H1 (cell line): ENCODE results near the gene USP49. TPM values are rescaled to one million over a fixed set of nuclear protein-coding genes. Genes with fewer than 3 reads are reported as not detected.

ENCODE experiments used
- CTCF ChIA-PET: fragments of 300-600 bp; sonication (Branson Sonifier 250); formaldehyde crosslinking; loops from one replicate; lab custom pipeline; 2021; ENCODE audit not compliant: partially characterized antibody; lab: Charles Lee
- POLR2A ChIA-PET: fragments of 300-600 bp; sonication (Branson Sonifier 250); formaldehyde crosslinking; loops from one replicate; lab custom pipeline; 2021; ENCODE audit warnings: inconsistent platforms; ENCODE audit not compliant: partially characterized antibody; lab: Charles Lee
- DNase-seq, 2 experiments: peaks; one replicate each; pipeline versions ENCODE4 v3.0.0 to v3.0.0-alpha.2; 2010 to 2022; ENCODE audit warnings: low spot score in 2 of 2, low read depth in 1 of 2, mixed read lengths in 1 of 2
- FAIRE-seq: peaks from 2 replicates; lab custom pipeline; 2011; peaks lifted over from hg19 to GRCh38; lab: Jason Lieb, UNC
- H2AFZ ChIP-seq: 2 replicates; pipeline ENCODE4 v1.8.1; 2012; ENCODE audit warnings: low read length, inconsistent platforms
- H2AK5ac ChIP-seq: 2 replicates; pipeline ENCODE4 v1.6.1; 2013; ENCODE audit warnings: low read depth, low read length
- H2BK120ac ChIP-seq: replicated peaks from 2 replicates; pipeline ENCODE3; 2013; ENCODE audit warnings: low read depth, low read length, inconsistent platforms
- H2BK12ac ChIP-seq: 2 replicates; pipeline ENCODE4 v1.6.1; 2013; ENCODE audit warnings: low read depth, low read length
- H2BK15ac ChIP-seq: 2 replicates; pipeline ENCODE4 v1.6.1; 2013; ENCODE audit warnings: low read length
- H2BK20ac ChIP-seq: 2 replicates; pipeline ENCODE4 v1.6.1; 2013; ENCODE audit warnings: low read length
- H2BK5ac ChIP-seq: 2 replicates; pipeline ENCODE4 v1.6.1; 2013; ENCODE audit warnings: low read depth, low read length
- H3K14ac ChIP-seq: 2 replicates; pipeline ENCODE4 v1.6.1; 2013; ENCODE audit warnings: inconsistent platforms; ENCODE audit not compliant: insufficient read length
- H3K18ac ChIP-seq: 2 replicates; pipeline ENCODE4 v1.6.1; 2013; ENCODE audit warnings: low read length; ENCODE audit errors: extremely low read depth
- H3K23ac ChIP-seq: 2 replicates; pipeline ENCODE4 v1.6.1; 2013; ENCODE audit warnings: inconsistent platforms; ENCODE audit not compliant: insufficient read length
- H3K23me2 ChIP-seq: 2 replicates; pipeline ENCODE4 v1.6.1; 2013; ENCODE audit warnings: low read depth, low read length
- H3K27ac ChIP-seq: 2 replicates; pipeline ENCODE4 v1.6.1; 2011; ENCODE audit warnings: low read depth, low read length, inconsistent platforms
- H3K27me3 ChIP-seq, 4 experiments: replicated peaks in 1 of 4; 1 replicate in 1 of 4; 2 replicates in 3 of 4; pipeline versions ENCODE4 v1.6.1 to v1.8.1; 2011 to 2013; ENCODE audit warnings: low read length in 3 of 4, mild to moderate bottlenecking in 3 of 4, inconsistent platforms in 2 of 4, mixed read lengths in 2 of 4, moderate library complexity in 1 of 4; ENCODE audit not compliant: control insufficient read depth in 3 of 4, insufficient read depth in 3 of 4; ENCODE audit errors: extremely low read depth in 1 of 4
- H3K36me3 ChIP-seq, 4 experiments: 2 replicates each; pipeline versions ENCODE4 v1.6.1 to v1.8.1; 2011 to 2013; ENCODE audit warnings: mild to moderate bottlenecking in 4 of 4, low read length in 3 of 4, moderate library complexity in 2 of 4, control low read depth in 1 of 4, inconsistent platforms in 1 of 4; ENCODE audit not compliant: insufficient read depth in 4 of 4, control insufficient read depth in 2 of 4
- H3K4ac ChIP-seq: replicated peaks from 2 replicates; pipeline ENCODE3; 2013; ENCODE audit warnings: low read length, low read depth, mixed read lengths, inconsistent platforms; ENCODE audit not compliant: insufficient read length
- H3K4me1 ChIP-seq, 4 experiments: replicated peaks in 1 of 4; 1 replicate in 1 of 4; 2 replicates in 3 of 4; pipeline versions ENCODE4 v1.6.1 to v1.8.1; 2011 to 2013; ENCODE audit warnings: low read length in 3 of 4, inconsistent platforms in 2 of 4, mixed read lengths in 1 of 4; ENCODE audit not compliant: insufficient read depth in 4 of 4, control insufficient read depth in 3 of 4
- H3K4me2 ChIP-seq, 2 experiments: 2 replicates each; pipeline versions ENCODE4 v1.6.1 to v1.8.1; 2011 to 2013; ENCODE audit warnings: low read depth in 2 of 2, low read length in 2 of 2, control low read depth in 1 of 2, inconsistent platforms in 1 of 2, mild to moderate bottlenecking in 1 of 2; ENCODE audit not compliant: insufficient read depth in 1 of 2
- H3K4me3 ChIP-seq, 4 experiments: fragments of 200-600, 300-600 bp in 1 of 4; sonication (generic), shearing (Covaris generic), sonication (Bioruptor Twin) in 1 of 4; 2 replicates each; pipeline versions ENCODE4 v1.5.1 to v1.8.1; 2011 to 2016; ENCODE audit warnings: low read length in 4 of 4, low read depth in 3 of 4, control low read depth in 2 of 4, inconsistent platforms in 2 of 4, mild to moderate bottlenecking in 2 of 4, mixed read lengths in 1 of 4, moderate library complexity in 1 of 4; ENCODE audit not compliant: insufficient read depth in 2 of 4; ENCODE audit errors: extremely low read depth in 1 of 4
- H3K56ac ChIP-seq: replicated peaks from 2 replicates; pipeline ENCODE3; 2013; ENCODE audit warnings: low read depth, mild to moderate bottlenecking, mixed read lengths, low read length, inconsistent platforms; ENCODE audit not compliant: insufficient read length
- H3K79me1 ChIP-seq: 2 replicates; pipeline ENCODE4 v1.6.1; 2013; ENCODE audit warnings: low read depth, low read length, control low read depth
- H3K79me2 ChIP-seq, 2 experiments: 2 replicates each; pipeline versions ENCODE4 v1.6.1 to v1.8.1; 2012 to 2013; ENCODE audit warnings: low read length in 2 of 2, mild to moderate bottlenecking in 2 of 2, inconsistent platforms in 1 of 2; ENCODE audit not compliant: insufficient read depth in 2 of 2, control insufficient read depth in 1 of 2
- H3K9ac ChIP-seq, 4 experiments: replicated peaks in 1 of 4; 1 replicate in 1 of 4; 2 replicates in 3 of 4; pipeline versions ENCODE4 v1.6.1 to v1.8.1; 2011 to 2013; ENCODE audit warnings: low read depth in 3 of 4, low read length in 3 of 4, control low read depth in 2 of 4, mild to moderate bottlenecking in 2 of 4, moderate library complexity in 2 of 4, inconsistent platforms in 1 of 4; ENCODE audit errors: extremely low read depth in 1 of 4
- H3K9me3 ChIP-seq, 2 experiments: 2 replicates each; pipeline versions ENCODE4 v1.6.1 to v1.8.1; 2012 to 2013; ENCODE audit warnings: mild to moderate bottlenecking in 2 of 2, moderate library complexity in 2 of 2, control low read depth in 1 of 2, inconsistent platforms in 1 of 2, low read depth in 1 of 2, low read length in 1 of 2, mixed read lengths in 1 of 2; ENCODE audit not compliant: insufficient read depth in 2 of 2
- H4K20me1 ChIP-seq, 2 experiments: replicated peaks in 1 of 2; 2 replicates each; pipeline versions ENCODE3 to v1.8.1; 2011 to 2013; ENCODE audit warnings: inconsistent platforms in 2 of 2, low read length in 2 of 2, mild to moderate bottlenecking in 1 of 2; ENCODE audit not compliant: insufficient read depth in 2 of 2, control insufficient read depth in 1 of 2
- H4K5ac ChIP-seq: 2 replicates; pipeline ENCODE4 v1.6.1; 2013; ENCODE audit warnings: low read length, low read depth, mixed read lengths, inconsistent platforms; ENCODE audit not compliant: insufficient read length
- H4K8ac ChIP-seq: 2 replicates; pipeline ENCODE4 v1.8.0; 2013; ENCODE audit warnings: mild to moderate bottlenecking, moderate library complexity, low read length, inconsistent platforms; ENCODE audit not compliant: insufficient read depth; ENCODE audit errors: extremely low read depth
- H4K91ac ChIP-seq: replicated peaks from 2 replicates; pipeline ENCODE3; 2013; ENCODE audit warnings: low read length, mixed read lengths, inconsistent platforms; ENCODE audit not compliant: insufficient read length
- GTF2F1 ChIP-seq: IDR thresholded peaks from 2 replicates; pipeline ENCODE4 v1.6.1; 2012; ENCODE audit warnings: low read depth, low read length, improper control_type of control experiment, borderline replicate concordance
- JUN ChIP-seq: IDR thresholded peaks from 2 replicates; pipeline ENCODE4 v1.6.1; 2011; ENCODE audit warnings: low read depth, mild to moderate bottlenecking, improper control_type of control experiment, low read length
- JUND ChIP-seq: IDR thresholded peaks from 2 replicates; pipeline ENCODE4 v1.6.1; 2011; ENCODE audit warnings: mild to moderate bottlenecking, improper control_type of control experiment, low read length
- SIRT6 ChIP-seq: IDR thresholded peaks from one replicate; pipeline ENCODE4 v1.7.1; 2012; ENCODE audit warnings: low read length, inconsistent platforms
- TBP ChIP-seq: IDR thresholded peaks from 2 replicates; pipeline ENCODE4 v1.6.1; 2011; ENCODE audit warnings: low read depth, low read length, improper control_type of control experiment
- WGBS, 2 experiments: shearing (Covaris generic) in 1 of 2; methylation state at CpG; one replicate each; pipeline versions ENCODE4 v1.1.6 to v1.1.7; 2013 to 2015; ENCODE audit warnings: low lambda C conversion rate in 2 of 2, mixed read lengths in 2 of 2, inconsistent platforms in 1 of 2, low coverage in 1 of 2, missing lambda C conversion rate in 1 of 2; ENCODE audit not compliant: insufficient replicate concordance in 2 of 2, insufficient coverage in 1 of 2, insufficient read length in 1 of 2; ENCODE audit errors: extremely low coverage in 1 of 2, missing lambda C conversion rate in 1 of 2; 5-methylcytosine and 5-hydroxymethylcytosine counted together
- polyA plus RNA-seq, 7 experiments: library from polyadenylated mRNA; depleted of rRNA in 3 of 7; stranded (reverse) in 5 of 7; unstranded in 2 of 7; fragments of >200 nt in 5 of 7; fragments of 200-250 nt in 2 of 7; gene quantifications; 1 replicate in 5 of 7; 2 replicates in 1 of 7; 4 replicates in 1 of 7; pipeline versions ENCODE4 v1.2.1 to v1.2.3, GENCODE V29; 2011 to 2013; ENCODE audit warnings: missing spikeins in 2 of 7, mixed read lengths in 2 of 7
- total RNA-seq: library from RNA; stranded (reverse); fragmentation: NEBNext Ultra II Directional; extraction: Animal tissue kit (Norgen Biotek cat#: 25700); gene quantifications from 2 replicates; pipeline ENCODE4 v1.2.1, GENCODE V29; 2021
- TF ChIP-seq, protein P1 (sequence below): IDR thresholded peaks from 2 replicates; pipeline ENCODE4 v1.6.1; 2012; ENCODE audit warnings: low read length, inconsistent platforms
- TF ChIP-seq, protein P2 (sequence below): IDR thresholded peaks from 2 replicates; pipeline ENCODE4 v1.6.1; 2011; ENCODE audit warnings: low read depth, mild to moderate bottlenecking, low read length; ENCODE audit not compliant: insufficient read depth
- TF ChIP-seq, protein P3 (sequence below): IDR thresholded peaks from 2 replicates; pipeline ENCODE4 v1.6.1; 2011; ENCODE audit warnings: low read length, improper control_type of control experiment

Gene USP49
- total and polyA plus RNA-seq, 2 of the 8 experiments (the other 6 are each of a cell fraction or from before 2014, with no cell fraction given) = 6.9 to 24.4 TPM

DNA sequence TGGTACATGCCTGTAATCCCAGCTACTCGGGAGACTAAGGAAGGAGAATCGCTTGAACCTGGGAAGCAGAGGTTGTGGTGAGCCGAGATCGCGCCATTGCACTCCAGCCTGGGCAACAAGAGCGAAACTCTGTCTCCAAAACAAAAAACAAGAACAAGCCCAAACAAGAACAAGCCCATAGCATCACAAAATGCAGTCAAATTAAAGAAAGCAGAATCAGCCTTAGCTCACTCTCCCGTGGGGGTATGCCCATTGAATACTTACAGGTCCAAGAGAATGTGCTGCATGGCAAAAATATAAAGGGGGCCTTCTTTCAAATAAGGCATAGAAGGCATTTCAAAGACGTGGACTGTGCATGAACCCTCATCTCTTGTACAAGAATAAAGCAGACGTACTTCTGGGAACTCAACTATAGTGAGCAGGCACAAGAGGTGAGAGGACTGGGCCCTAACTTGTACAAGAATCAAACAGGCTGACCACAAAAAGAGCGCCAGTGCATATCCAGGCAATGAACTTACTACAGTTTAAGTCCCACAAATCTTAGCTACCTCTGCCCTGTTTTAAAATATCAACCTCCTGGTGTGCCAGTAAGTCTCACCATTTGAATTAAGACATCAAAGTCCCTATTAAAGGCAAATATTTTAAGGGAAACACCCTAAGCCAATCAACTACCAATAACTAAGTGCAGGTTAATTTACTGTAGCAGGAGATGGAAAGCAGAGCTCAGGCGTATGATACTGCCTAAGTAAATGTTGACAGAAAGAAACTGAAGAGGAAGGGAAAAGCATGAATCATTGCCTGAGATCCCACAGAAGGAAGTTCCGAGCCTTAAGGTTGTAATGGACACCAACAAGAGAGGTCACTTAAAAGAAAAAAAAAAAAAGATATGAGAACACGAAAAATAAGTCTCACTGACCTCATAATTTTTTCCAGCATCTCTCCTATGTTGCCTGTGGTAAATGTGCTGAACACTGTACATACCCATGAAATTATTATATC is 70.3 kb downstream of the USP49 start:
- H2BK20ac ChIP-seq = no peak overlapping the region
- DNase-seq (no peak), FAIRE-seq (no peak)
- H3K23ac ChIP-seq = no peak overlapping the region
- no peaks in the 10 kb centered on the region for H4K20me1 ChIP-seq
- H2AFZ ChIP-seq = no peak overlapping the region
- H3K79me2 ChIP-seq = no peaks in the 10 kb centered on the region
- H2BK12ac ChIP-seq = no peak overlapping the region
- H3K18ac ChIP-seq = no peak overlapping the region
- no peaks in the 10 kb centered on the region for H3K27me3 ChIP-seq
- H3K4ac ChIP-seq = no peak overlapping the region
- H2AK5ac ChIP-seq = no peak overlapping the region
- H3K4me1 ChIP-seq = no peaks in the 10 kb centered on the region
- H3K23me2 ChIP-seq = no peaks in the 10 kb centered on the region
- 90% methylated on average over 13 of the region's 13 CpGs; no CpG with 5 or more reads in 1 of the 2 experiments for WGBS, 2 experiments
- no peak overlapping the region for H2BK5ac ChIP-seq
- H4K5ac ChIP-seq = no peak overlapping the region
- no peak overlapping the region for H4K8ac ChIP-seq
- no peaks in the 10 kb centered on the region for H3K79me1 ChIP-seq
- no peak overlapping the region for H3K14ac ChIP-seq
- no peak overlapping the region for H2BK15ac ChIP-seq
- H3K9ac ChIP-seq = no peak overlapping the region
- H3K9me3 ChIP-seq = no peaks in the 10 kb centered on the region
- H2BK120ac ChIP-seq = no peak overlapping the region
- no peak overlapping the region for H3K4me2 ChIP-seq
- no peak overlapping the region for H3K27ac ChIP-seq
- ChIA-PET CTCF (interaction anchor here (0.7 to 1.8 kb wide), 4 partner anchors 10 to 96 kb away, joined by 3 to 4 read pairs (median 4); partner anchors contain the start of genes BYSL and MED20), POLR2A (no interaction called here)
- no peak overlapping the region for H3K56ac ChIP-seq
- H3K4me3 ChIP-seq = no peak overlapping the region
- no peak overlapping the region for H4K91ac ChIP-seq
- TF ChIP-seq, protein P1, sequence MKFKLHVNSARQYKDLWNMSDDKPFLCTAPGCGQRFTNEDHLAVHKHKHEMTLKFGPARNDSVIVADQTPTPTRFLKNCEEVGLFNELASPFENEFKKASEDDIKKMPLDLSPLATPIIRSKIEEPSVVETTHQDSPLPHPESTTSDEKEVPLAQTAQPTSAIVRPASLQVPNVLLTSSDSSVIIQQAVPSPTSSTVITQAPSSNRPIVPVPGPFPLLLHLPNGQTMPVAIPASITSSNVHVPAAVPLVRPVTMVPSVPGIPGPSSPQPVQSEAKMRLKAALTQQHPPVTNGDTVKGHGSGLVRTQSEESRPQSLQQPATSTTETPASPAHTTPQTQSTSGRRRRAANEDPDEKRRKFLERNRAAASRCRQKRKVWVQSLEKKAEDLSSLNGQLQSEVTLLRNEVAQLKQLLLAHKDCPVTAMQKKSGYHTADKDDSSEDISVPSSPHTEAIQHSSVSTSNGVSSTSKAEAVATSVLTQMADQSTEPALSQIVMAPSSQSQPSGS = no peak
- TF ChIP-seq, protein P2, sequence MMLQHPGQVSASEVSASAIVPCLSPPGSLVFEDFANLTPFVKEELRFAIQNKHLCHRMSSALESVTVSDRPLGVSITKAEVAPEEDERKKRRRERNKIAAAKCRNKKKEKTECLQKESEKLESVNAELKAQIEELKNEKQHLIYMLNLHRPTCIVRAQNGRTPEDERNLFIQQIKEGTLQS = no peak
- TF ChIP-seq TBP (no peak), SIRT6 (no peak), JUN (no peak), GTF2F1 (no peak), JUND (no peak)
- TF ChIP-seq, protein P3, sequence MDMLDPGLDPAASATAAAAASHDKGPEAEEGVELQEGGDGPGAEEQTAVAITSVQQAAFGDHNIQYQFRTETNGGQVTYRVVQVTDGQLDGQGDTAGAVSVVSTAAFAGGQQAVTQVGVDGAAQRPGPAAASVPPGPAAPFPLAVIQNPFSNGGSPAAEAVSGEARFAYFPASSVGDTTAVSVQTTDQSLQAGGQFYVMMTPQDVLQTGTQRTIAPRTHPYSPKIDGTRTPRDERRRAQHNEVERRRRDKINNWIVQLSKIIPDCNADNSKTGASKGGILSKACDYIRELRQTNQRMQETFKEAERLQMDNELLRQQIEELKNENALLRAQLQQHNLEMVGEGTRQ = no peak
- TF ChIP-seq, all 59 proteins: peak for 0
- no peaks in the 10 kb centered on the region for H3K36me3 ChIP-seq
